Fibroblast of skin of left biceps (primary cell): ENCODE measurements around the gene DDX39B.
A peak's percentile ranks its signal among the peaks of the same experiment; 100 is the strongest.

ENCODE experiments used
- DNase-seq, 2 experiments: peaks; one replicate each; pipeline ENCODE4 v3.0.0-alpha.2; 2013; ENCODE audit warnings: low read depth in 2 of 2

Gene DDX39B

DNA sequence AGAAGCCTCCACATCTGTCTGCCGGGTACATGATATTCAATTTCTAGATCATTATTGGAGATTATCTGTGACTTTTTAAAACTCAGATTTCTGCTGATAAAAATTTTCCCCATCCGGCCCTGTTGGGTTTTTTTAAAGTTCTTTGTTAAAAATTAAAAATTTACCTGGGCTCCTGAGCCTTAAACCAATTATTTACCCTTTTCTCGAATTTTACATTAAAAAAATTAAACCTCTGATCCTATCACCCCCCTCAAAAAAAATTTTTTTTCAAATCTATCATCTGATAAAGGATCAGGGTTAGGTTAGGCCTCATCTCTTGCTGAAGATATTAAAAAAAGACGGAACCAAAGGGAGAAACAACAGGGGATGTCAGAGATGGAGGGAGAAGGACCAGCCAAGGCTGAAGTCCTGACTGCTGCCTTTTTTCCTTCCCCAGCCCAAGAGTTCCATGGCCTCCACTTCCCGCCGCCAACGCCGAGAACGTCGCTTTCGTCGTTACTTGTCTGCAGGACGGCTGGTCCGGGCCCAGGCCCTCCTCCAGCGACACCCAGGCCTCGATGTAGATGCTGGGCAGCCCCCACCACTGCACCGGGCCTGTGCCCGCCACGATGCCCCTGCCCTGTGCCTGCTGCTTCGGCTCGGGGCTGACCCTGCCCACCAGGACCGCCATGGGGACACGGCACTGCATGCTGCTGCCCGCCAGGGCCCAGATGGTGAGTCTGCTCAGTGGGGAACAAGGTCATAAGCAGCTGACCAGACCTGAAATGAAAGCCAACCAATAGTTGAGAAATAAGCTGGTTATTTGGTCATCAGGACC lies 6.1 kb upstream of the DDX39B start:
- DNase-seq, result no peak

DNA sequence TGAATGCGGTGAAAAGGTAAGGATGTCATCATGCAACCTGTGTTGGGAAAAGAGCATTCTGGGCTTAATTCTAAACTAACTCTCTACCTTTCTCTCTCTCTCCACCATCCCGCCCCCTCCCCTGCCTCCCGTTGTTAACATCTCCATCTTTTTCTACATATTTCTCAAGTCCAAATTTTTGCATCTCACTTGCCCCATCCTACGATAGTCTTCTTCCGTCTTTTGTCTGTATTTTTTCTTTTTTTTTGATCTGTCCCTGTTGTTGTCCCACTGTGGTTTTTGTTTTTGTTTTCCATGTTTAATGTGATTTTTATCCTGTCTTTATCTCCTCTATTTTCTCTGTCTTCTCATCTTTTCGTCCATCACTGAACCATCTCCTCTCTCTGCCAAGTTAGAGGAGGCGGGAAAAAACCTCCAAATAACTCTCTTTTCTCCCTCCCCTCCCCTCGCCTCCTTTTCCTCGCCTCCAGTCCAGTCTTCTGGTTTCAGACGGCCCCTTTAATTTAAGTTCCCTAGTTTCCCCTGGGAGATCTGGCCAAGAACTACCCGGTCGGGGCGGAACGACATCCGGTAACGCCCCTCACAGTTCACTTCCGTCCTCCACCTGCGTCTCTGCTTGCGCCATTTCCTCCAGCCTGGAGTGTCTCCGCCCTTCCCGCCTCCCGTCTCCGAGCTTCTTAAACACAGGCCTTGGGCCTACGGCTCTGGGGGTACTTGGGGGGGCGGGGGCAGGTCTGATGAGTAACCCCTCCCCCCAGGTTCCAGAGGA lies 5.3 kb upstream of the DDX39B start, which contains the start of gene NFKBIL1:
Gene NFKBIL1, plus strand, starts transcription at position 651 of the 769 bp plus-strand sequence. Its CDS starts 87 bp downstream, at position 738.
- peak; percentile 95 for DNase-seq

DNA sequence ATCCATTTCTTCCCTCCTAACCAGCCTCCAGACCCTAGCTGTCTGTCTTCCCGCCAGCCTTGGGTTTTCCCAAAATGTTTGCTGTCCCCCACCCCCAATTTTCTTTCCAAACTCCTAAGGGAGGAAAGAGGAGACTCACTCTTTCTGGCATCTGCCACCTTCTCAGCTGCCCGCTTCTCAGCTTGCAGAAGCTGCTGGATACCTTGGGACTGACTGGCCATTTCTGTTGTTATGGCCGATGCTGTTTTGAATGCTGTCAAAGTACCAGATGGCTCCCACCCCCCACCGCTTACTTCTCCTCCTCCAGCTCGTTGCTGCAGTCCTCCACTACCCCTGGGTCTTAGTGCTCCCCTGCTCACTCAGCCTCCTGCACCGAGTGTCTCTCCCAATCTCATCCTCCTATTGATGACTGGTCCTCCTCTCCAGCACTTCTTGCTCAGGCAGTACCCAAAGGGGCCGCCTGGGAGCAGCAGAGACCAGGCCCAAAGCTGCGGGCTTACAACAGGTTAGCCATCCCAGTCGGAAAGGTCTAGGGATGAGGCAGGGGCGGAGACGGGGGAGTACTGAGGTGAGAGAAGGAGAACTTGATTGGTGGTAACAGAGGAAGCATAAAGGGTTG lies 4.6 kb upstream of the DDX39B start, which contains the start of gene ATP6V1G2:
Gene ATP6V1G2, minus strand, starts transcription at position 270 of the 619 bp plus-strand sequence. Its CDS starts 49 bp downstream, at position 221.
- peak; percentile 82 to 85 for DNase-seq

DNA sequence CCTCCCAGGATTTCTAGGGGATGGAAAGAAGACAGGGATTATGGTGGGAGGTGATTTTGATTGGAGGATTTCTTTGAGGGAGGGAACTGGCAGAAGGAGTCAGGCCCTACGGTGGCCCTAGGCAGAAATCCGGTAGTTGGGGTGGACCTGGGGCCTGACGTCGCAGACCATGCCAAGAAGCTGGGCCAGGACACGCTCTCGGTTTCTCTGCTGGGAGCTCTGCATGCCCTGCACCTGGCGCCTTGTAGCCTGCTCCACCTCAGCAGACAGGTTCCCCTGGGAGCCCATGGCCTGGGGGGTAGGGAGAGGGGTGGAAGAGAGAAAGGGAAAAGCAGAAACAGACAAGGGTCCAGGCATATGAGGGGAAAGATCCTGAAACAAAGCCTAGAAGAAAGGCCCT lies 3.5 kb upstream of the DDX39B start:
- DNase-seq, result no peak

DNA sequence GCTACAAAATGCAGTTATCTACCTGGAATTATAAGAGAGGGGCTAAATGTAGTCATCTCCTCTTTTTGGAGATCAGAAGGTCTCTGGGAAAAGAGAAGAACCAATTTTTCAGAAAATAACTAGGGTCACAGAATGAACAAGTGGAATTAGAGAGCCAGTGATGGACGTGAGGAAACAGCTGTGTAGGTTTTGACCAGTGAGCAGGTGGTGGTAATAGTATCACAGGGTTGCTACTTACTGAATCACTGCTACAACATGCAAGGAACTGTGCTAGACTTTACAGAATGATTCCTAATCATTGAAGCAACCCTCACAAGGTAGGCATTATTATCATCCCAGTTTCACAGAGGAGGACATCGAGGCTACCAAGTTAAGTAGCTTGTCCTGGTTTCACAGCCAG lies 2.9 kb upstream of the DDX39B start:
- DNase-seq, result no peak

DNA sequence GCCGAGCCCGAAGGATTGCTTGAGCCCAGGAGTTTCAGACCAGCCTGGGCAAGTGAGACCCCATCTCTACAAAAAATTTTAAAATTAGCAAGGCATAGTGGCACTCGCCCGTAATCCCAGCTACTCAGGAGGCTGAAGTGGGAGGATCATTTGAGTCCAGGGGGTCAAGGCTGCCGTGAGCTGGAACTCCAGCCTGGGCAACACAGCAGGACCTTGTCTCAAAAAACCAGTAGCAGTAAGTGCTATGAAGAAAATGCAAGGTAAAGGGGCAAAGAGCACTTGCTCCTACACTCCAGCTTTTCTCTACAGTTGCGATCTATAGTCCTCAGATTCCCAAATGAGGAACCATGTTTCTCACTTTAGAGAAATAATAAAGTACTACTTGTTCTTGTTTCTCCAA lies 1.8 kb upstream of the DDX39B start:
- no peak for DNase-seq

DNA sequence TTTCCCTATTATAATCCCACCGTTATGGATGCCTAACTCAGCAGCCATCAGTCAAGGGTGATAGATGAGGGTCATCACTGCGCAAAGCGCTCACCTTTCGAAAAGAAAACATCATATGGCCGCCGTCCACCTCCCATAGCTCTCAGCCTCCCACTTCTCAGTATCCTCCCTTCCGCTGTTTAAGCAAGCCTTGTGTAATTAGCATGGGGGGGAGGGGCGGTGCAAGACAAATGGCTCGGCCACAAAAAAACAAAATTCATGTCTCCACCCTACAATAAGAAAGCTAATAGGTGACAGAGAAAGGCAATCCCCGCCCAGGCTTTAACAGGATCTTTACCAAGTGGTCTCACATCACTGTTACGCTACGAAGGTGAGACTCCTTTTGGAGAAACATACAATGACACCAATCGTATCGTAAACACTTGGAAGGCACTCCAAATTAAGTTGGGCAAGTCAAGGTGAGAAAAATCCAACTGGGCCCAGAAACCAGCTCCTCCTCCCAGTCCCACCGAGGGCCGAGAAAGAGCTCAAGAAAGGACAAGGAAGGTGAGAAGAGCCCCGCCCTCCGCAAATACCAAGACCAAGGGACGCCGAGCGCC lies 645 bp downstream of the DDX39B start:
- DNase-seq, result no peak

DNA sequence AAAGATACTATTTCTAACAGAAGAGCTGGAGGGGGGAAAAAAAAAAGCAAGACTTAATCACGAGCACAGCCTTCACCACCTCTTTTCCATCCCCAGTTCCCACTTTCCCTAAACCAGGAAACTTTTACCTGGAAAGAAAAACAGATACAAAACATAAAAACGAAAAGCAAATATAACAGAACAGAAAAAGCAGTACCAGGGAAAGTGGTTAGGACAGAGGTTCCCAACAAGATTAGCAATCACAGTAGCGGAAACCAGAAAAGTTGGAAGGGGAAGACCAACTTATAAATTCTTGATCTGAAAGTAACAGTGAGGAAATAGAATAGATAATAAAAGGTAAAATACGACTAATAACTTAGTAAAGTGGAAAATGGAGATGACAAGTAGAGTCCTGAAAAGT lies 1.2 kb downstream of the DDX39B start:
- no peak for DNase-seq

DNA sequence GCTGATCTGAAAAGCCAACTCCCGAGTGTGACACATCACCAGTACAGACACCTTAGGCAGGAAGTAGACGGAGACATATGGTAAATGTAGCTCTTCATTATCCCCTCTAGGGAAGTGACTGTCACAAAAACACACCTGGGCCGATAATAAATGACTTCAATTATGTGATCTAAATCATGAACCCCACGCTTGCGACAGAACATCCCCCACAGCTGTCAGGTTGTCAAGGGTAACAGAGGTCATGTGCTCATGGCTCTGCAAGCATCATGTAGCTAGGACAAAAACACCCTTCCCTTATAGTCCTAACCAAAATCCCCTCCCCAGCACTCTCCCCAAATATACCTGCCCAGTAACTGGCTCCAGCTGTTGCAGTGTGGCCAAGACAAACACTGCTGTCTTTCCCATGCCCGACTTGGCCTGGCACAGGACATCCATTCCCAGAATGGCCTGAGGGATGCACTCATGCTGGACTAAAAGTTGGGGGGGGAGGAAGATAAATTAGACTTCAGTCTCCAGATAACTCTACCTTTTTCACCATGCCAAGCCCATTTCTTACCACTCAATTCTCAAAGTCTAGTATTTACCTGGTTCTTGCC lies 2.9 kb downstream of the DDX39B start:
- no peak for DNase-seq

DNA sequence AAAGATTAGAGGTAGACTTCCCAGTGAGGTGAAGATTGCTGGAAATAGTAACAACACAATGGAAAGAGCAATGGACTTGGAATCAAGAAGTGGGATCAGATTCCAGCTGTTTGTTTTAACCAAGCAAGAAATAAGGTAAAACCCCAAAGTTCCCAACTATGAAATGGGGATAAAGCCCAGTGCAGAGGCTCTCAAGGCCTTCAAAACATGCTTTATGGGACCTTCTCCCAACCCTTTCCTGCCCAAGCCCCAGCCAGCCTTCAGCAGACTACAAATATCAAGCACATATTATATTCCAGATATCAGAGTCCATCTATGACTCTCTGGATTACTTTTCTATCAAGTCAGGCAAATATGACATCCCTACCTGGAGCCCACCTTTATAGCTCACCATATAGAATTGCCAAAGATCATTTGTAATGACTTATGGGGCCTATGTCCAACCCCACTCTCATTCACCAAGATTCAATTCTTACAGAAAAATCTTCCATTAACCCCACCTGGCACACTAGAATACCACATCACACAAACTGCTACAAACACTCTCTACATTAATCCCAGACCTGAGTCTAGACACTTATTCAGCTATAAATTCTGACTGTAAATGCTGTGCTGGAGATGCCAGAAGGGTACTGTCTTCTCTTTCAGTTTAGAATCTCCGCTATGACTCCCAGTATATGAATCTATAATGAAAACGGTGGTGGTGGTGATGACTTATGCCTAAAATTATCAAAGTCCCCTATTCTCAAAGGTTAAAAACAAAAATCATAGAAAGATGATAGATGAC lies 6.1 kb downstream of the DDX39B start:
- no peak for DNase-seq

DNA sequence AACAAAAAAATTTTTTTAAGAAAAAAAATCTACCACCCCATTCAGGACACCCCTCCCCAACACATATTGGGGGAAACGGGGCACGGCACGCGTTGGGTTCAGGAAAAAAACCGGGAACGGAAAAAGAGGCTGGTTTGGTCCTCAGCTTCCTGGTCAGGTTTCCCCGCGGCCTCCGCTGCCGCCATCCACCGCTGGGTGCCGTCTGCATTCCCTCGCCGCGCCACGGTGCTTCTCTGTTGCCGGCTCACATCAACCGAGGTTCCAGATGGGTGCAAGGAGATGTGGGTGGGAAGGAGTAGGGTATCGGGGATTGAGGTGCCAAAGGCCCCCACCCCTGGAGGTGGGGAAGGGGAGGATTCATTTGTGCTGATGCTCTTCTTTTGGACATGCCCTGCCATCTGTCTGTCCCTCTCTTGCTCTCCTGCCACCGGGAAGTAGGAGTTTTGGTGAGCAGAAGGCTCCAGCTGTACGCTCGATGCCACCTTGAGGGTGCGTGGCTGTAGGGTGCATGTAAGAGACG lies 7.2 kb downstream of the DDX39B start:
- no peak for DNase-seq

DNA sequence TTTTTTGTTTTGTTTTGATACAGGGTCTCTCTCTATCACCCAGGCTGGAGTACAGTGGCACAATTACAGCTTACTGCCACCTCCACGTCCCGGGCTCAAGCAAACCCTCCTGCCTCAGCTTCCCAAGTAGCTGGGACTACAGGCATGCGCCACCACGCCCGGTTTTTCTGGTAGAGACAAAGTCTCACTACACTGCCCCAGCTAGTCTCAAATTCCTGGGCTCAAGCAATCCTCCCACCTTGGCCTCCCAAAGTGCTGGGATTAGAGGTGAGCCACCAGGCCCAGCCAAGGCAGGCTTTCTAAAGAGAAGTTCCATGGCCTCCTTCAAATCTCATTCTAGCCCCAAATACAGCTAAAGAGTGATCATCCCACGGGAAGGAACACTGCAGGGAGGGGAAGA lies 7.8 kb downstream of the DDX39B start:
- no peak for DNase-seq

DNA sequence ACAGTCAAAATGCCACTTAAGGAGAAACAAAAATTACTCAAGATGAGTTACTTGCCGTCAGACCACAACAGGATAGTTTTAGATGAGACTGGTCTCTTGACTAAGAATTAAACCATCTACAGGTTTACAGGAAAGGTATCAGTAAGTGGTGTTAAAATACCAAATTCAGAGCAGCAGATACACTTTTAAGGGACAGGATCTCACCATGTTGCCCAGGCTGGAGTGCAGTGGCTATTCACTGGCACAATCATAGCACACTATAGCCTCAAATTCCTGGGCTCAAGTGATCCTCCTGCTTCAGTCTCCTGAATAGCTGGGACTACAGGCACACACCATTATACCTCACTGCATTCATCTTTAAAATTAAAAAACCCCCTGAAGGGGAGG lies 8.4 kb downstream of the DDX39B start:
- DNase-seq, result no peak

DNA sequence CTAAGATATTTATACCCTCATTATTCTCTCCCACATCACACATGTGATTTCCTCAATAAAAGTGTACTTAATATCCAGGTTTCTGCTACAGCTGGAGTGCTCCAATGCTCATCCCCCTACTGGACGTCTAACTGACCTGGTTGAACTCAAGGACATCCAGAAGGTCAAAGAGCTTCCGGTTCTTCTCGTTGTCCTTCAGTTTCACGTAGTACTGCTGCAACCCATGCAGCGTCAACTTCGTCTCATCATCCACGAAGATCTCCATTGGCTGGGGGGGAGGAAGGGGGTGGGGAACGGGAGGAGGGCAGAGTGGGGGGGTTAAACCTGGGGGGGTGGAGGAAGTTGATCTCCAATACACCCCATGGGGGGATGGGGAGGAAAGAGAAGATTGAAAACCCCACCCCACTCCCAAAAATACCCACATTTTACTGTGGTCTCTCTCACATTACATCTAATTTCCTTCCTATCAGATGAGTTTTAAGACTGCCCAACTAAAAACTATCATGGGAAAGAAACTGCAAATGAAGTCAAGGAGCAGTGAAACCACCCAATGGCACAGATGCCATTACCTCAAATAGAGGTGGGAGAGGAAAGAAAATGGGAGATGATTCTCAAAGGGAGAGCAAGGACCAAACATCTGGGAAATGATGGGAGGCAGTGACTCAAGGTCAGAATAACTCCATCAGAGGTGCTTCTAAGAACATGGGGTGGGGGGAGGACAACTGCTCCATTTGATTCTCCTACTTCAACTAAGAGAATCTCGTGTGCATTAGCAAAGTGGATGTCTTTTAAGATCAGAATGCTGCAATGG lies 9.0 kb downstream of the DDX39B start:
- no peak for DNase-seq

DNA sequence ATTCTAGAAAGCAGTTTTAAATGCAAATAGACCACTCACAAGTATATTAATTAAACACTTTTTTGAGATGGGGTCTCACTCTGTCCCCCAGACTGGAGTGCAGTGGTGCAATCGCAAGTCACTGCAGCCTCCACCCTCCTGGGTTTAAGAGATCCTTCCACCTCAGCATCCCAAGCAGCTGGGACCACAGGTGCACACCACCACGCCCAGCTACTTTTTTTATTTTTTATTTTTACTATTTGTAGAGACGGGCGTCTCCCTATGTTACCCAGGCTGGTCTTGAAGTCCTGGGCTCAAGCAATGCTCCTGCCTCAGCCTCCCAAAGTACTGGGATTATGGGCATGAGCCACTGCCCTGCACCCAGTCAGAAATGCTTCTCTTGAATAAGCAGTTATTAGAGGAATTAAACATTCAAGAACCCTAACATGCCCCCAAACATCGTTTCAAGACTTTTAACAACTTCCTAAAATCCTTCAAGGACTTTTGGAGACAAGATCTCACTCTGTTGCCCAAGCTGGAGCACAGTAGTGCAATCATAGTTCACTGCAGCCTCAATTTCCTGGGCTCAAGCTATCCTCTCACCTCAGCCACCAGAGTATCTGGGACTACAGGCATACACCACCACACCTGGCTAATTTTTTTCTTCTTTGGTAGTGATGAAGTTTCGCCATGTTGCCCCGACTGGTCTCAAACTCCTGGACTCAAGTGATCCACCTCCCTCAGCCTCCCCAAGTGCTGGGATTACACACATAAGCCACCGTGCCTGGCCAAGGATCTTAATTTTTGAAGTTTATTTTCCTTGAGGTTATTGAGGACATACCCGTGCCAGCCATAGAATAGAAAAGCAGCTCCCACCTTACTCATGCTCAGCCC lies 9.8 kb downstream of the DDX39B start:
- DNase-seq, result no peak

DNA sequence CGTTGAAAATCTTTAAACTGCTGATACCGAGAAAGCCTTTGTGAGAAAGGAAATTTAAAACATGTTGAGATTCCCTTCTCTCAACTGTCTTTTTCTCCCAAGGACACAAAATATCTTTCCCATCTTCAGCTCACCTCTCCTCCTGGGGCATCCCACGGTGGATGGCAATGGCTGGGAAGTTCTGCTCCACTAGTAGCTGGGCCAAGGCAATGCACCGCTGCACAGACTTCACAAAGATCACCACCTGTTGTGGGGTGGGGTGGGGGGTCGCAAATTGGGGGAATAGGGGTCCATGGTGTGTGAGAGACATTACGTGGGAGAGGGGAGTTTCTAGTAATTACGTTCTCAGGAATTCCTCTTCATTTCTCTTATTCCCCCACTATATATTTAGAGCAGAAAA lies 10.6 kb downstream of the DDX39B start:
- no peak for DNase-seq

DNA sequence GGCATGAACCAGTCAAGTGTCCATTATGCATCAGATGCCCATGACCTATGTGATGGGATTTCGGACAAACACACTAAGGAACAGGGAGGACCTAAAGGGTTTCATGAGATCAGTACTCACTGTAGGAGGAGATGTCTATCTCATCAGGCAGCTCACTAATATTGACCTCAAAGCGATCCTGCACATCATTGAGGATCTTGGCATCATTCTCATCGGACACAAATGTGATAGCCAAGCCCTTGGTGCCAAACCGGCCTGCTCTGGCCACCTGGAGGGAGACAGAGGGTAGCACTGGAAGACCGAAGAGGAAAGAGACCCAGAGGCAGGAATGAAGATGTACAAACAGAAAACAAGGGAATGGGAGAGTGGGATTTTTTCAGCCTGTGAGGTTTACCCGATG lies 11.1 kb downstream of the DDX39B start:
- no peak for DNase-seq

DNA sequence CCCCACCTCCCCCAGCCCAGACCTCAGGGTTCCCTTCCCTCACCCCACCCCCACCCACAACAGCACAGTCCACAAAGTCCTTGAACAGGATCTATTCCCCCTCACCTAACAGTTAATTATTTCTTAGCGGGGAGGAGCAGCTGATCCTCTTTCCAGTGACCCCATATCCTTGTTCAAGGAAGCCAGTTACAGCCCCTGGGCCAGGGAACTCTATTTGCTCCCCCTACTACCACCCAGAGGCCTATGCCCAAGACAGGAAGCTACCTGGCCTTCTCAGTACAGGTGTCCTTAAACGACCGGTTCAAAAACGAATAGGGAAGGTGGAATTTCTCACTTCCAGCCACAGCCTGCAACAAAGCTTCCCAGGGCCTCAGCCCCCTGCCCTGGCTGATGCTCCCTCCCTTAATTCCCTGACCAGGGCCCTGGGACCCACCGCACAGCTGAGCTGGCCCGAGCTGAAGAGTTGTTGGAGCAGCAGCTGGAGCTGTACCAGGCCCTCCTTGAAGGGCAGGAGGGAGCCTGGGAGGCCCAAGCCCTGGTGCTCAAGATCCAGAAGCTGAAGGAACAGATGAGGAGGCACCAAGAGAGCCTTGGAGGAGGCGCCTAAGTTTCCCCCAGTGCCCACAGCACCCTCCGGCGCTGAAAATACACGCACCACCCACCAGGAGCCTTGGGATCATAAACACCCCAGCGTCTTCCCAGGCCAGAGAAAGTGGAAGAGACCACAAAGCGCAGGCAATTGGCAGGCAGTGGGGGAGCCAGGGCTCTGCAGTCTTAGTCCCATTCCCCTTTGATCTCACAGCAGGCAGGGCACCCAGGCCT lies 12.3 kb downstream of the DDX39B start:
- DNase-seq, result no peak
